Measurements from ENCODE around the gene UBTF.

The UBTF gene

GRCh38 chr17:44197107-44197506, 22.4 kb downstream of the UBTF start:
- DNase-seq: no peak

GRCh38 chr17:44193326-44194084, 26.0 kb downstream of the UBTF start:
- no peak for DNase-seq

- DNase-seq: no peak
Measured at GRCh38 chr17:44192750-44193149, 26.7 kb downstream of the UBTF start.

- no peak for DNase-seq
Measured at GRCh38 chr17:44191941-44192496, 27.5 kb downstream of the UBTF start.

- no peak for DNase-seq
Measured at GRCh38 chr17:44191369-44191768, 28.1 kb downstream of the UBTF start.

GRCh38 chr17:44190481-44190880, 29.0 kb downstream of the UBTF start:
- DNase-seq: no peak

GRCh38 chr17:44188576-44189403, 30.7 kb downstream of the UBTF start:
- DNase-seq: no peak

- no peak for DNase-seq
Measured at GRCh38 chr17:44187131-44187899, 32.2 kb downstream of the UBTF start.

GRCh38 chr17:44186307-44187130, 33.0 kb downstream of the UBTF start, which contains the start of gene TMUB2:
TMUB2 (plus strand) TSS chr17:44186972; CDS start chr17:44187709, 737 bp downstream.
- peak; percentile 99 for DNase-seq

GRCh38 chr17:44184212-44184810, 35.2 kb downstream of the UBTF start:
- DNase-seq: no peak

- no peak for DNase-seq
Measured at GRCh38 chr17:44183024-44183423, 36.5 kb downstream of the UBTF start.

GRCh38 chr17:44178133-44178532, 41.3 kb downstream of the UBTF start:
- no peak for DNase-seq

- DNase-seq: no peak
Measured at GRCh38 chr17:44177640-44178039, 41.8 kb downstream of the UBTF start.

GRCh38 chr17:44176671-44177501, 42.6 kb downstream of the UBTF start:
- DNase-seq: no peak

GRCh38 chr17:44176257-44176656, 43.2 kb downstream of the UBTF start:
- no peak for DNase-seq

- no peak for DNase-seq
Measured at GRCh38 chr17:44174427-44174826, 45.0 kb downstream of the UBTF start.

GRCh38 chr17:44171931-44172455, 47.5 kb downstream of the UBTF start:
- DNase-seq: no peak

- DNase-seq: no peak
Measured at GRCh38 chr17:44170499-44171201, 48.8 kb downstream of the UBTF start, which contains the start of gene ASB16. ASB16 (plus strand) TSS chr17:44170704; CDS start chr17:44170790, 86 bp downstream.

GRCh38 chr17:44170135-44170498, 49.4 kb downstream of the UBTF start:
- no peak for DNase-seq
